ENCODE data around the gene FHIP1A.

DNA sequence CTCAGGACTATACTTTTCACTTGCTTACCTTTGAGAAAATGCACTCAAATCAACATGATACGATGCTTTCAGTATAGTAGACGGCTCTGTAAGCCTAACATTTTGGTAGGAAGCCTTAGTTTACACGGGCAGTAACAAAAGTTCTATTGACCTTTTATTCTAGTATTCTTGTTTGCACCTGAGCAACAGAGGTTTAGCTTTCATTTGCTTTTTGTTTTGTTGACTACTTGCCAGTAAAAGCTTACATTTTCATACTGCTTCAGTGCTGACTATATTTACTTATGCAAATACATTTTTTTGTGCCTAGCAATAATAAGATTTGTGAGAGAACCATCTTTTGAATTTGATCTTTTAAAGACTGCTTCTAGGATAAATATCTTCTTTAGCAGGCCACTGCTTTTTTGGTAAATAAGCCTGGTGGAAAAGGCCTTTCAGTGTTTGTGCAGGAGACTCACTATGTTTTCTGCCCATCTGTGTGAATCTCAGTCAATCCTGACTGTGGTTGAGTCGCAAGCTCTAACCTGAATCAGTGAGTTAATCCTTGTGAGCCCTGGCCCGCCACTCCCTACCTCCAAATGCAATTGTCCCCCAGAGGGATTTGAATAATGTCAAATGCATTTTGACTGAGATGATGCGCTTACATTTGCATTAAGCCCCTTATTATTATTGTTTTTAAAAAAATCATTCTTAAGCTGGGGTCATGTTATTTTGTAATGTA, 21.9 kb downstream of the FHIP1A start:
- TF ChIP-seq RAD21 (IDR thresholded peaks at IDR 0.05; ENCODE audit: low read length) (no peak), TEAD4 (IDR thresholded peaks at IDR 0.05; ENCODE audit: borderline replicate concordance, insufficient read depth) (no peak), MXI1 (IDR thresholded peaks at IDR 0.05; ENCODE audit: low read depth, low read length) (no peak), FOXM1 (IDR thresholded peaks at IDR 0.05; ENCODE audit: low read depth) (no peak), EP300 (IDR thresholded peaks at IDR 0.05; ENCODE audit: borderline replicate concordance in 1 of 2, low read depth in 1 of 2, low read length in 1 of 2) (no peak), SMC3 (IDR thresholded peaks at IDR 0.05; ENCODE audit: low read depth, low read length) (no peak), CHD2 (IDR thresholded peaks at IDR 0.05; ENCODE audit: low read length, partially characterized antibody) (no peak)
- TF ChIP-seq, protein P1, sequence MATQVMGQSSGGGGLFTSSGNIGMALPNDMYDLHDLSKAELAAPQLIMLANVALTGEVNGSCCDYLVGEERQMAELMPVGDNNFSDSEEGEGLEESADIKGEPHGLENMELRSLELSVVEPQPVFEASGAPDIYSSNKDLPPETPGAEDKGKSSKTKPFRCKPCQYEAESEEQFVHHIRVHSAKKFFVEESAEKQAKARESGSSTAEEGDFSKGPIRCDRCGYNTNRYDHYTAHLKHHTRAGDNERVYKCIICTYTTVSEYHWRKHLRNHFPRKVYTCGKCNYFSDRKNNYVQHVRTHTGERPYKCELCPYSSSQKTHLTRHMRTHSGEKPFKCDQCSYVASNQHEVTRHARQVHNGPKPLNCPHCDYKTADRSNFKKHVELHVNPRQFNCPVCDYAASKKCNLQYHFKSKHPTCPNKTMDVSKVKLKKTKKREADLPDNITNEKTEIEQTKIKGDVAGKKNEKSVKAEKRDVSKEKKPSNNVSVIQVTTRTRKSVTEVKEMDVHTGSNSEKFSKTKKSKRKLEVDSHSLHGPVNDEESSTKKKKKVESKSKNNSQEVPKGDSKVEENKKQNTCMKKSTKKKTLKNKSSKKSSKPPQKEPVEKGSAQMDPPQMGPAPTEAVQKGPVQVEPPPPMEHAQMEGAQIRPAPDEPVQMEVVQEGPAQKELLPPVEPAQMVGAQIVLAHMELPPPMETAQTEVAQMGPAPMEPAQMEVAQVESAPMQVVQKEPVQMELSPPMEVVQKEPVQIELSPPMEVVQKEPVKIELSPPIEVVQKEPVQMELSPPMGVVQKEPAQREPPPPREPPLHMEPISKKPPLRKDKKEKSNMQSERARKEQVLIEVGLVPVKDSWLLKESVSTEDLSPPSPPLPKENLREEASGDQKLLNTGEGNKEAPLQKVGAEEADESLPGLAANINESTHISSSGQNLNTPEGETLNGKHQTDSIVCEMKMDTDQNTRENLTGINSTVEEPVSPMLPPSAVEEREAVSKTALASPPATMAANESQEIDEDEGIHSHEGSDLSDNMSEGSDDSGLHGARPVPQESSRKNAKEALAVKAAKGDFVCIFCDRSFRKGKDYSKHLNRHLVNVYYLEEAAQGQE (IDR thresholded peaks at IDR 0.05; ENCODE audit: low read depth, low read length), result no peak
- TF ChIP-seq, protein P2, sequence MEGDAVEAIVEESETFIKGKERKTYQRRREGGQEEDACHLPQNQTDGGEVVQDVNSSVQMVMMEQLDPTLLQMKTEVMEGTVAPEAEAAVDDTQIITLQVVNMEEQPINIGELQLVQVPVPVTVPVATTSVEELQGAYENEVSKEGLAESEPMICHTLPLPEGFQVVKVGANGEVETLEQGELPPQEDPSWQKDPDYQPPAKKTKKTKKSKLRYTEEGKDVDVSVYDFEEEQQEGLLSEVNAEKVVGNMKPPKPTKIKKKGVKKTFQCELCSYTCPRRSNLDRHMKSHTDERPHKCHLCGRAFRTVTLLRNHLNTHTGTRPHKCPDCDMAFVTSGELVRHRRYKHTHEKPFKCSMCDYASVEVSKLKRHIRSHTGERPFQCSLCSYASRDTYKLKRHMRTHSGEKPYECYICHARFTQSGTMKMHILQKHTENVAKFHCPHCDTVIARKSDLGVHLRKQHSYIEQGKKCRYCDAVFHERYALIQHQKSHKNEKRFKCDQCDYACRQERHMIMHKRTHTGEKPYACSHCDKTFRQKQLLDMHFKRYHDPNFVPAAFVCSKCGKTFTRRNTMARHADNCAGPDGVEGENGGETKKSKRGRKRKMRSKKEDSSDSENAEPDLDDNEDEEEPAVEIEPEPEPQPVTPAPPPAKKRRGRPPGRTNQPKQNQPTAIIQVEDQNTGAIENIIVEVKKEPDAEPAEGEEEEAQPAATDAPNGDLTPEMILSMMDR (IDR thresholded peaks at IDR 0.05), result no peak

Measured in SK-N-SH (cell line).